G401 (cell line): ENCODE data around the gene NID2. TPM values are rescaled to one million over a fixed set of nuclear protein-coding genes. Genes with fewer than 3 reads are reported as not detected.

Source experiments
- DNase-seq: peaks from one replicate; pipeline ENCODE4 v3.0.0-alpha.2; 2015; ENCODE audit warnings: low spot score
- in situ Hi-C: cut with HindIII; loops from 2 replicates; pipeline ENCODE4 v1.10.0; 2016; ENCODE audit warnings: low sequenced_read_pairs, mixed read lengths
- total RNA-seq: library from RNA; depleted of rRNA; stranded (reverse); fragments of >200 nt; shearing (Covaris generic); gene quantifications from 2 replicates; pipeline ENCODE4 v1.2.3, GENCODE V29; 2014; rRNA removed

The NID2 gene
- not detected in 2 replicates for total RNA-seq

GRCh38 chr14:52068615-52069306 is at the start of gene NID2:
Gene NID2, minus strand, starts transcription at chr14:52069059. Its CDS starts 65 bp downstream, at chr14:52068994.
- in situ Hi-C loops, result no loop called here
- no peak for DNase-seq

GRCh38 chr14:52117111-52117832 is 48.4 kb upstream of the NID2 start:
- in situ Hi-C loops, result no loop called here
- DNase-seq, result no peak

GRCh38 chr14:52115286-52115685 is 46.4 kb upstream of the NID2 start:
- in situ Hi-C loops, result no loop called here
- no peak for DNase-seq

- no peak for DNase-seq
- in situ Hi-C loops, result no loop called here
Measured at GRCh38 chr14:52112336-52113018, 43.6 kb upstream of the NID2 start.

- DNase-seq, result no peak
- in situ Hi-C loops, result no loop called here
Measured at GRCh38 chr14:52111583-52111982, 42.7 kb upstream of the NID2 start.

- no peak for DNase-seq
- in situ Hi-C loops, result no loop called here
Measured at GRCh38 chr14:52110441-52111086, 41.7 kb upstream of the NID2 start.

GRCh38 chr14:52108823-52109222 is 40.0 kb upstream of the NID2 start:
- in situ Hi-C loops, result no loop called here

GRCh38 chr14:52106840-52107239 is 38.0 kb upstream of the NID2 start:
- DNase-seq, result no peak
- in situ Hi-C loops, result no loop called here

More at GRCh38 chr14:52108823-52109222, 40.0 kb upstream of the NID2 start:
- no peak for DNase-seq

- in situ Hi-C loops, result no loop called here
- no peak for DNase-seq
Measured at GRCh38 chr14:52103416-52103815, 34.6 kb upstream of the NID2 start.

- no peak for DNase-seq
- in situ Hi-C loops, result no loop called here
Measured at GRCh38 chr14:52095794-52096193, 26.9 kb upstream of the NID2 start.

GRCh38 chr14:52095336-52095735 is 26.5 kb upstream of the NID2 start:
- no peak for DNase-seq
- in situ Hi-C loops, result no loop called here

- in situ Hi-C loops, result no loop called here
- DNase-seq, result no peak
Measured at GRCh38 chr14:52094546-52095271, 25.9 kb upstream of the NID2 start.

GRCh38 chr14:52091928-52092327 is 23.1 kb upstream of the NID2 start:
- in situ Hi-C loops, result no loop called here
- no peak for DNase-seq

- no peak for DNase-seq
- in situ Hi-C loops, result no loop called here
Measured at GRCh38 chr14:52090936-52091335, 22.1 kb upstream of the NID2 start.

GRCh38 chr14:52089218-52089617 is 20.4 kb upstream of the NID2 start:
- in situ Hi-C loops, result no loop called here
- no peak for DNase-seq

GRCh38 chr14:52086711-52087110 is 17.9 kb upstream of the NID2 start:
- no peak for DNase-seq
- in situ Hi-C loops, result no loop called here

- no peak for DNase-seq
- in situ Hi-C loops, result no loop called here
Measured at GRCh38 chr14:52082903-52083302, 14.0 kb upstream of the NID2 start.

GRCh38 chr14:52081964-52082363 is 13.1 kb upstream of the NID2 start:
- no peak for DNase-seq
- in situ Hi-C loops, result no loop called here
